Mesenchymal stem cell (in vitro differentiated cells and primary cell): ENCODE data around the gene ZNF525. TPM values are rescaled to one million over a fixed set of nuclear protein-coding genes. Genes with fewer than 3 reads are reported as not detected.

Source experiments
- DNase-seq: peaks from one replicate; pipeline ENCODE4 v3.0.0-alpha.2; 2013
- H2AFZ ChIP-seq: one replicate; pipeline ENCODE4 v1.6.1; 2013; ENCODE audit warnings: low read depth, mild to moderate bottlenecking, control low read depth, inconsistent platforms, low read length, moderate library complexity
- H2AK5ac ChIP-seq: 2 replicates; pipeline ENCODE4 v1.6.1; 2013; ENCODE audit warnings: low read length, moderate library complexity, mild to moderate bottlenecking, inconsistent platforms; ENCODE audit not compliant: severe bottlenecking
- H2BK120ac ChIP-seq: one replicate; pipeline ENCODE4 v1.6.1; 2013; ENCODE audit warnings: low read depth, mild to moderate bottlenecking, inconsistent platforms, low read length, moderate library complexity
- H2BK12ac ChIP-seq, 2 experiments: one replicate each; pipeline ENCODE4 v1.6.1; 2013; ENCODE audit warnings: inconsistent platforms in 2 of 2, low read length in 2 of 2, mild to moderate bottlenecking in 2 of 2, moderate library complexity in 2 of 2, control low read depth in 1 of 2
- H2BK15ac ChIP-seq: one replicate; pipeline ENCODE4 v1.6.1; 2013; ENCODE audit warnings: mild to moderate bottlenecking, low read depth, inconsistent platforms; ENCODE audit not compliant: poor library complexity, severe bottlenecking
- H2BK5ac ChIP-seq: 2 replicates; pipeline ENCODE4 v1.6.1; 2013; ENCODE audit warnings: low read depth, mild to moderate bottlenecking, low read length, control low read depth, inconsistent platforms; ENCODE audit not compliant: poor library complexity, severe bottlenecking
- H3K14ac ChIP-seq, 2 experiments: one replicate each; pipeline ENCODE4 v1.6.1; 2013; ENCODE audit warnings: inconsistent platforms in 2 of 2, low read length in 2 of 2, control low read depth in 1 of 2, mild to moderate bottlenecking in 1 of 2, moderate library complexity in 1 of 2
- H3K18ac ChIP-seq, 2 experiments: one replicate each; pipeline ENCODE4 v1.6.1; 2013; ENCODE audit warnings: inconsistent platforms in 2 of 2, low read length in 2 of 2, control low read depth in 1 of 2, low read depth in 1 of 2, mild to moderate bottlenecking in 1 of 2
- H3K23ac ChIP-seq, 2 experiments: one replicate each; pipeline ENCODE4 v1.6.1; 2013; ENCODE audit warnings: inconsistent platforms in 2 of 2, low read length in 2 of 2, mild to moderate bottlenecking in 2 of 2, moderate library complexity in 2 of 2, control low read depth in 1 of 2
- H3K27ac ChIP-seq: 2 replicates; pipeline ENCODE4 v1.5.1; 2013; ENCODE audit warnings: mild to moderate bottlenecking, moderate library complexity, low read length, control low read depth, inconsistent platforms; ENCODE audit not compliant: poor library complexity, severe bottlenecking
- H3K27me3 ChIP-seq, 2 experiments: 2 replicates each; pipeline versions ENCODE4 v1.6.1 to v1.7.0; 2013; ENCODE audit warnings: low read length in 2 of 2, mild to moderate bottlenecking in 2 of 2, moderate library complexity in 2 of 2, control low read depth in 1 of 2, inconsistent platforms in 1 of 2; ENCODE audit not compliant: control insufficient read depth in 1 of 2, insufficient read depth in 1 of 2
- H3K36me3 ChIP-seq, 2 experiments: 2 replicates each; pipeline versions ENCODE4 v1.6.1 to v1.7.0; 2013; ENCODE audit warnings: low read length in 2 of 2, control low read depth in 1 of 2, inconsistent platforms in 1 of 2, low read depth in 1 of 2, mild to moderate bottlenecking in 1 of 2; ENCODE audit not compliant: insufficient read depth in 2 of 2, control insufficient read depth in 1 of 2
- H3K4ac ChIP-seq, 2 experiments: one replicate each; pipeline ENCODE4 v1.6.1; 2013; ENCODE audit warnings: inconsistent platforms in 2 of 2, low read length in 2 of 2, mild to moderate bottlenecking in 2 of 2, moderate library complexity in 2 of 2, control low read depth in 1 of 2, low read depth in 1 of 2
- H3K4me1 ChIP-seq: 2 replicates; pipeline ENCODE4 v1.6.1; 2013; ENCODE audit warnings: low read depth, low read length, control low read depth; ENCODE audit not compliant: control insufficient read depth, insufficient read depth
- H3K4me2 ChIP-seq: 2 replicates; pipeline ENCODE4 v1.6.1; 2013; ENCODE audit warnings: low read length, mild to moderate bottlenecking, inconsistent platforms; ENCODE audit not compliant: poor library complexity, severe bottlenecking
- H3K4me3 ChIP-seq, 2 experiments: 2 replicates each; pipeline versions ENCODE4 v1.5.1 to v1.7.0; 2013; ENCODE audit warnings: low read length in 2 of 2, mild to moderate bottlenecking in 2 of 2, control low read depth in 1 of 2, low read depth in 1 of 2; ENCODE audit not compliant: insufficient read depth in 1 of 2
- H3K79me1 ChIP-seq: replicated peaks from 2 replicates; pipeline ENCODE4 v1.6.1; 2013; ENCODE audit warnings: mild to moderate bottlenecking, control low read depth, low read length, inconsistent platforms; ENCODE audit not compliant: poor library complexity, severe bottlenecking
- H3K9ac ChIP-seq: 2 replicates; pipeline ENCODE4 v1.7.0; 2013; ENCODE audit warnings: mild to moderate bottlenecking, low read length, moderate library complexity
- H3K9me3 ChIP-seq: 2 replicates; pipeline ENCODE4 v1.7.0; 2013; ENCODE audit warnings: mild to moderate bottlenecking, low read length; ENCODE audit not compliant: control insufficient read depth
- H4K8ac ChIP-seq: one replicate; pipeline ENCODE4 v1.6.1; 2013; ENCODE audit warnings: inconsistent platforms, mild to moderate bottlenecking, low read length, moderate library complexity
- H4K91ac ChIP-seq: one replicate; pipeline ENCODE4 v1.6.1; 2013; ENCODE audit warnings: mild to moderate bottlenecking, low read length, inconsistent platforms
- WGBS: methylation state at CpG from one replicate; pipeline ENCODE4 v1.1.7; 2013; ENCODE audit warnings: mixed read lengths; 5-methylcytosine and 5-hydroxymethylcytosine counted together
- polyA plus RNA-seq, 2 experiments: library from polyadenylated mRNA; stranded (reverse); fragments of 200-250 nt; gene quantifications; one replicate each; pipeline ENCODE4 v1.2.3, GENCODE V29; 2013

ZNF525 gene
- polyA plus RNA-seq (2013, experiment 1 of 2), result 1.5 TPM
- polyA plus RNA-seq (2013, experiment 2 of 2), result 1.6 TPM

- Histone ChIP-seq H2BK12ac (no peak within 1 kb of the TSS), H3K18ac (peak within 1 kb of the TSS in 1 of 2 experiments; percentile 12), H3K4me2 (peak within 1 kb of the TSS; percentile 89), H3K4me1 (peaks cover 2% of the 10 kb centered on the region), H4K91ac (no peak within 1 kb of the TSS), H3K4ac (no peak within 1 kb of the TSS), H3K27me3 (no peaks in the 10 kb centered on the region), H3K9me3 (no peaks in the 10 kb centered on the region), H2AFZ (peak within 1 kb of the TSS; percentile 89), H4K8ac (peak within 1 kb of the TSS; percentile 55), H2BK15ac (no peak within 1 kb of the TSS), H3K4me3 (peak within 1 kb of the TSS; percentile 66 to 84), H3K9ac (peak within 1 kb of the TSS; percentile 85), H3K14ac (no peak within 1 kb of the TSS), H3K27ac (peak within 1 kb of the TSS; percentile 29), H3K36me3 (no peaks in the 10 kb centered on the region), H2BK5ac (no peak within 1 kb of the TSS), H3K23ac (no peak within 1 kb of the TSS), H2BK120ac (no peak within 1 kb of the TSS), H3K79me1 (peaks cover 5% of the 10 kb centered on the region), H2AK5ac (no peak within 1 kb of the TSS)
- peak; percentile 77 for DNase-seq
- WGBS, result 2% methylated on average over 37 of the region's 45 CpGs
Observed at GRCh38 chr19:53365134-53365898, at the start of gene ZNF525. TSS of gene ZNF525 (plus strand) at chr19:53365705. CDS start at chr19:53372282, 6,577 bp downstream.

GRCh38 chr19:53328967-53329366 is 36.5 kb upstream of the ZNF525 start:
- Histone ChIP-seq H3K9me3 (peaks cover 25% of the 10 kb centered on the region), H3K14ac (no peak overlapping the region), H3K4ac (no peak overlapping the region), H2BK5ac (no peak overlapping the region), H3K36me3 (no peaks in the 10 kb centered on the region), H3K4me2 (no peak overlapping the region), H4K91ac (no peak overlapping the region), H4K8ac (no peak overlapping the region), H2BK12ac (no peak overlapping the region), H2AK5ac (no peak overlapping the region), H3K18ac (no peak overlapping the region), H3K27ac (no peak overlapping the region), H3K4me3 (peak overlapping the region in 1 of 2 experiments; percentile 43), H2AFZ (no peak overlapping the region), H3K27me3 (no peaks in the 10 kb centered on the region), H2BK15ac (no peak overlapping the region), H3K9ac (no peak overlapping the region), H3K4me1 (no peaks in the 10 kb centered on the region), H3K23ac (no peak overlapping the region), H3K79me1 (peaks cover 3% of the 10 kb centered on the region), H2BK120ac (no peak overlapping the region)
- DNase-seq, result no peak
- 73% methylated on average over 24 of the region's 24 CpGs for WGBS

- H3K36me3 ChIP-seq, result peaks cover 0 to under 1% of the 10 kb centered on the region in 2 experiments
- H2AK5ac ChIP-seq, result no peak overlapping the region
- H3K9me3 ChIP-seq, result peaks cover 18% of the 10 kb centered on the region
- peak overlapping the region; percentile 98 for H3K9ac ChIP-seq
- 79% methylated on average over 12 of the region's 14 CpGs for WGBS
- DNase-seq, result no peak
- peak overlapping the region in 1 of 2 experiments; percentile 98 for H3K4me3 ChIP-seq
- H2BK5ac ChIP-seq, result no peak overlapping the region
- H3K79me1 ChIP-seq, result peaks cover 18% of the 10 kb centered on the region
- H2BK15ac ChIP-seq, result no peak overlapping the region
- no peak overlapping the region for H4K8ac ChIP-seq
- no peak overlapping the region for H3K14ac ChIP-seq
- H2BK120ac ChIP-seq, result no peak overlapping the region
- no peak overlapping the region for H3K27ac ChIP-seq
- peaks cover 3% of the 10 kb centered on the region for H3K4me1 ChIP-seq
- no peak overlapping the region for H2AFZ ChIP-seq
- no peak overlapping the region for H3K4ac ChIP-seq
- no peak overlapping the region for H2BK12ac ChIP-seq
- H4K91ac ChIP-seq, result no peak overlapping the region
- H3K23ac ChIP-seq, result no peak overlapping the region
- no peak overlapping the region for H3K18ac ChIP-seq
- H3K4me2 ChIP-seq, result no peak overlapping the region
- H3K27me3 ChIP-seq, result no peaks in the 10 kb centered on the region
Observed at GRCh38 chr19:53332484-53332883, 33.0 kb upstream of the ZNF525 start.

- peaks cover 14% of the 10 kb centered on the region for H3K9me3 ChIP-seq
- H4K8ac ChIP-seq, result no peak overlapping the region
- no peak for DNase-seq
- H2BK15ac ChIP-seq, result no peak overlapping the region
- H2BK120ac ChIP-seq, result no peak overlapping the region
- peak overlapping the region; percentile 42 for H3K27ac ChIP-seq
- no peak overlapping the region for H3K23ac ChIP-seq
- no peak overlapping the region for H3K4ac ChIP-seq
- no peak overlapping the region for H2BK12ac ChIP-seq
- no peaks in the 10 kb centered on the region for H3K27me3 ChIP-seq
- peak overlapping the region; percentile 98 for H3K9ac ChIP-seq
- H3K4me3 ChIP-seq, result peak overlapping the region; percentile 47 to 98
- H3K4me2 ChIP-seq, result peak overlapping the region; percentile 83
- H3K79me1 ChIP-seq, result peaks cover 22% of the 10 kb centered on the region
- H3K36me3 ChIP-seq, result peaks cover 4 to 7% of the 10 kb centered on the region in 2 experiments
- WGBS, result 5% methylated on average over 14 of the region's 14 CpGs
- H2AFZ ChIP-seq, result no peak overlapping the region
- no peak overlapping the region for H2BK5ac ChIP-seq
- H2AK5ac ChIP-seq, result no peak overlapping the region
- H3K14ac ChIP-seq, result no peak overlapping the region
- H3K18ac ChIP-seq, result no peak overlapping the region
- peaks cover 3% of the 10 kb centered on the region for H3K4me1 ChIP-seq
- H4K91ac ChIP-seq, result no peak overlapping the region
Observed at GRCh38 chr19:53333066-53333462, 32.4 kb upstream of the ZNF525 start.
